NCI-H1417 (cell line): ENCODE data around the gene OTUB1.
"Not testable (repeated sequence)": the region's sequence is repeated elsewhere in the genome, so short reads cannot be mapped to it uniquely, and the experiment has no call there.

ENCODE experiments used
- DNase-seq, 3 experiments: peaks; one replicate each; lab custom pipeline; 2025; lab: John Stamatoyannopoulos, UW

The OTUB1 gene

GRCh38 chr11:64047373-64047772 is 61.1 kb downstream of the OTUB1 start:
- DNase-seq = not testable (repeated sequence)
